Panc1 (cell line): ENCODE data around the gene BCKDHA. TPM values are rescaled to one million over a fixed set of nuclear protein-coding genes. Genes with fewer than 3 reads are reported as not detected.

Experiments used
- ATAC-seq: fragments of 200-7000 bp; cut with Tn5 transposase; 2 replicates; pipeline ENCODE4 v1.9.1; 2020; ENCODE audit warnings: mild to moderate bottlenecking, moderate library complexity
- BruUV-seq: library from RNA; stranded (reverse); fragments of 400-500 nt; replicated peaks from 2 replicates; lab custom pipeline; 2021; lab: Mats Ljungman, UMichigan
- CTCF ChIA-PET: fragments of 300-600 bp; sonication (Branson Sonifier 250); formaldehyde crosslinking; loops from one replicate; lab custom pipeline; 2022; ENCODE audit warnings: antibody characterized with exemption; lab: Charles Lee
- POLR2A ChIA-PET: fragments of 300-600 bp; sonication (Branson Sonifier 250); formaldehyde crosslinking; loops from one replicate; lab custom pipeline; 2022; ENCODE audit warnings: antibody characterized with exemption; lab: Charles Lee
- DNase-seq: peaks from one replicate; pipeline ENCODE4 v3.0.0-alpha.2; 2010; ENCODE audit warnings: low read depth, low spot score
- H3K27ac ChIP-seq: 2 replicates; pipeline ENCODE4 v1.5.1; 2011; ENCODE audit warnings: mild to moderate bottlenecking, low read length, inconsistent platforms
- H3K27me3 ChIP-seq: fragments of 200-500 bp; sonication (Bioruptor generic); 2 replicates; pipeline ENCODE4 v1.6.0; 2014; ENCODE audit warnings: low read length, inconsistent platforms; ENCODE audit not compliant: control insufficient read depth, insufficient read depth
- H3K36me3 ChIP-seq: fragments of 200-500 bp; sonication (Bioruptor generic); 2 replicates; pipeline ENCODE4 v1.5.1; 2014; ENCODE audit warnings: inconsistent platforms, mild to moderate bottlenecking, low read length, moderate library complexity; ENCODE audit not compliant: control insufficient read depth, insufficient read depth
- H3K4me1 ChIP-seq: 2 replicates; pipeline ENCODE4 v1.5.1; 2011; ENCODE audit warnings: inconsistent platforms, mild to moderate bottlenecking, low read length, moderate library complexity; ENCODE audit not compliant: control insufficient read depth, insufficient read depth
- H3K4me3 ChIP-seq, 2 experiments: 2 replicates each; pipeline ENCODE4 v1.5.1; 2011 to 2012; ENCODE audit warnings: low read depth in 2 of 2, low read length in 2 of 2, mild to moderate bottlenecking in 2 of 2, inconsistent platforms in 1 of 2, moderate library complexity in 1 of 2
- H3K9me3 ChIP-seq: fragments of 200-500 bp; sonication (Bioruptor generic); 2 replicates; pipeline ENCODE4 v1.5.1; 2014; ENCODE audit warnings: low read depth, mild to moderate bottlenecking, inconsistent platforms, low read length, moderate library complexity; ENCODE audit not compliant: control insufficient read depth, insufficient read depth
- CTCF ChIP-seq: fragments of 450-650 bp; IDR thresholded peaks from 2 replicates; pipeline ENCODE4 v1.5.1; 2017; ENCODE audit warnings: mild to moderate bottlenecking
- POLR2AphosphoS5 ChIP-seq: IDR thresholded peaks from 2 replicates; pipeline ENCODE4 v1.6.1; 2012; ENCODE audit warnings: mild to moderate bottlenecking, low read depth, low read length, moderate library complexity
- REST ChIP-seq, 2 experiments: IDR thresholded peaks; 2 replicates each; pipeline ENCODE4 v1.6.1; 2011 to 2012; ENCODE audit warnings: low read depth in 2 of 2, control low read depth in 1 of 2, low read length in 1 of 2, mild to moderate bottlenecking in 1 of 2, moderate library complexity in 1 of 2; ENCODE audit not compliant: insufficient read depth in 1 of 2
- SIN3A ChIP-seq: IDR thresholded peaks from 2 replicates; pipeline ENCODE4 v1.6.1; 2012; ENCODE audit warnings: low read depth, mild to moderate bottlenecking, low read length, moderate library complexity, borderline replicate concordance; ENCODE audit not compliant: insufficient read depth
- in situ Hi-C: cut with HindIII; loops from 2 replicates; pipeline ENCODE4 v1.10.0; 2016; ENCODE audit warnings: low sequenced_read_pairs, low pct_unique_long_range_greater_than_20kb
- intact Hi-C: fragments of 100-400 bp; cut with micrococcal nuclease; formaldehyde crosslinking; loops from one replicate; pipeline ENCODE4 v1.10.0; 2022; ENCODE audit not compliant: unreplicated experiment
- total RNA-seq: library from RNA; stranded (reverse); gene quantifications from one replicate; pipeline ENCODE4 v1.2.1, GENCODE V29; 2021; ENCODE audit not compliant: unreplicated experiment

The BCKDHA gene
- total RNA-seq, 1 experiment from 2014 or later = 11.2 TPM

- Histone ChIP-seq H3K36me3 (no peaks in the 10 kb centered on the region), H3K4me3 (no peak overlapping the region), H3K27ac (no peak overlapping the region), H3K4me1 (no peaks in the 10 kb centered on the region), H3K9me3 (no peaks in the 10 kb centered on the region), H3K27me3 (peaks cover 3% of the 10 kb centered on the region; the same call in 1 of the 2 replicates)
- ATAC-seq (no peak), DNase-seq (no peak)
- BruUV-seq = no TSS peak
- in situ Hi-C loops (no loop called here), intact Hi-C loops (no loop called here)
- TF ChIP-seq POLR2AphosphoS5 = no peak
- TF ChIP-seq CTCF = 0 out of 2 replicates have a peak, but pooled peaks have one; percentile 8
- POLR2A ChIA-PET = no interaction called here
- CTCF ChIA-PET = no interaction called here
Observed at GRCh38 chr19:41452584-41453275, 55.1 kb downstream of the BCKDHA start.

- in situ Hi-C loops (no loop called here), intact Hi-C loops (no loop called here)
- ChIA-PET POLR2A (no interaction called here), CTCF (no interaction called here)
- Histone ChIP-seq H3K27ac (no peak overlapping the region), H3K9me3 (no peaks in the 10 kb centered on the region), H3K4me3 (no peak overlapping the region), H3K36me3 (no peaks in the 10 kb centered on the region), H3K27me3 (peaks cover 3% of the 10 kb centered on the region; the same call in 1 of the 2 replicates), H3K4me1 (no peaks in the 10 kb centered on the region)
- DNase-seq (no peak), ATAC-seq (no peak)
- TF ChIP-seq CTCF (no peak), REST (IDR thresholded peaks at IDR 0.05; ENCODE audit: insufficient read depth in 1 of 2, low read depth in 2 of 2, low read length in 1 of 2) (no peak), SIN3A (no peak)
- no TSS peak for BruUV-seq
Observed at GRCh38 chr19:41455936-41456335, 58.3 kb downstream of the BCKDHA start.
